ENCODE measurements around the gene RAET1E. TPM values are rescaled to one million over a fixed set of nuclear protein-coding genes. Genes with fewer than 3 reads are reported as not detected.

RAET1E gene
- total and polyA plus RNA-seq, 2 experiments from 2014 or later, result not detected

- TF ChIP-seq ZNF462 (CRISPR knock-in tag; IDR thresholded peaks at IDR 0.05), result no peak
- TF ChIP-seq STAT1 (IDR thresholded peaks at IDR 0.05; ENCODE audit: unreplicated experiment), result no peak
These were observed 1.1 kb upstream of the RAET1E start (continued) for GRCh38 chr6:149898966-149899365.

DNA sequence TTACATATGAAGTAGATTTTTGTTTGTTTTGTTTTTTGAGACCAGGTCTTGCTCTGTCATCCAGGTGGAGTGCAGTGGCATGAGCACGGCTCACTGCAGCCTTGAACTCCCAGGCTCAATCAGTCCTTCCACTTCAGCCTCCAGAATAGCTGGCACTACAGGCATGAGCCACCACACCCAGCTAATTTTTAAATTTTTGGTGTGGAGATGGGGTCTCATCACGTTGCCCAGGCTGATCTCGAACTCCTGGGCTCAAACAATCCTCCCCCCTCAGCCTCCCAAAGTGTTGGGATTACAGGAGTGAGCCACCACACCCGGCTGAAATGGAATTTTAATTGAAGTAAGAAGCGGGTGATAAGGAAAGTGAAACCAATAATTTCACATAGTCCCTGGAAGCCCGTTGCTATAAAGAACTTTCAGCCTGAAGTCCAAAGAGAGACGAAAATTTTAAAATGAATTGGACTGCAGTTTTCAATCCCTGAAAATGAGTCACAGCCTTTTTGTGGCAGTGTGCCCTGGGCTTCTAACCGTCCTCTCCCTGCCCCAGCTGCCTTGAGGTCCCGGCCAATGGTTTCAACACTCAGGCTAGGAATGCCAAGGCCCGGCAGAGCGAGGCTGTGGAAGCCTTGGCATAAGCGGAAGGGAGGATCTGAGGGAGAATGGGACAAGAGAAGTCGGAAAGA is 757 bp downstream of the RAET1E start:
- no peaks in the 10 kb centered on the region for H3K79me2 ChIP-seq (replicated peaks; ENCODE audit: insufficient read depth)
- no peaks in the 10 kb centered on the region for H3K9me2 ChIP-seq (ENCODE audit: insufficient read depth)
- no peak overlapping the region for H3K27ac ChIP-seq (ENCODE audit: low read depth)
- DNase-seq (ENCODE audit: low spot score), result no peak
- no peak for ATAC-seq
- no peaks in the 10 kb centered on the region for H3K36me3 ChIP-seq (ENCODE audit: insufficient read depth)
- no peaks in the 10 kb centered on the region; the same call in 1 of the 2 replicates for H3K4me1 ChIP-seq (ENCODE audit: insufficient read depth)
- H4K20me1 ChIP-seq (replicated peaks; ENCODE audit: insufficient read depth), result no peaks in the 10 kb centered on the region; the same call in 1 of the 2 replicates
- H3F3A ChIP-seq (replicated peaks; ENCODE audit: low read depth), result no peaks in the 10 kb centered on the region
- no peak overlapping the region for H3K4me3 ChIP-seq
- H3K27ac Mint-ChIP-seq, result no peak overlapping the region
- H3K4me3 Mint-ChIP-seq, result no peak overlapping the region
- H3K27me3 ChIP-seq (ENCODE audit: insufficient read depth), result no peaks in the 10 kb centered on the region
- peaks cover 11% of the 10 kb centered on the region; the same call in 2 of the 3 replicates for H3K4me1 Mint-ChIP-seq
- H3K4me2 ChIP-seq, result no peak overlapping the region
- TF ChIP-seq ZNF331 (CRISPR knock-in tag; IDR thresholded peaks at IDR 0.05; ENCODE audit: low read depth) (no peak), JUNB (IDR thresholded peaks at IDR 0.05; ENCODE audit: unreplicated experiment) (no peak), EZH2phosphoT487 (IDR thresholded peaks at IDR 0.05; ENCODE audit: unreplicated experiment) (no peak), EZH2 (IDR thresholded peaks at IDR 0.05; ENCODE audit: low read depth, unreplicated experiment) (no peak), REST (IDR thresholded peaks at IDR 0.05; ENCODE audit: unreplicated experiment) (no peak)
- H2AFZ ChIP-seq, result no peak overlapping the region
- no peaks in the 10 kb centered on the region; the same call in 2 of the 3 replicates for H3K9me3 Mint-ChIP-seq
- H3K27me3 Mint-ChIP-seq (ENCODE audit: insufficient read depth, low read depth, poor library complexity), result peaks cover 16% of the 10 kb centered on the region
- H3K36me3 Mint-ChIP-seq (ENCODE audit: low read depth), result no peaks in the 10 kb centered on the region
